GM19324 (cell line): Measurements from ENCODE around the gene TANGO2.

ENCODE experiments used
- ATAC-seq: cut with Tn5 transposase; IDR thresholded peaks from one replicate; pipeline ENCODE4 v1.9.1; 2021; ENCODE audit warnings: mild to moderate bottlenecking, moderate library complexity; ENCODE audit not compliant: unreplicated experiment, low FRiP score

TANGO2 gene

DNA sequence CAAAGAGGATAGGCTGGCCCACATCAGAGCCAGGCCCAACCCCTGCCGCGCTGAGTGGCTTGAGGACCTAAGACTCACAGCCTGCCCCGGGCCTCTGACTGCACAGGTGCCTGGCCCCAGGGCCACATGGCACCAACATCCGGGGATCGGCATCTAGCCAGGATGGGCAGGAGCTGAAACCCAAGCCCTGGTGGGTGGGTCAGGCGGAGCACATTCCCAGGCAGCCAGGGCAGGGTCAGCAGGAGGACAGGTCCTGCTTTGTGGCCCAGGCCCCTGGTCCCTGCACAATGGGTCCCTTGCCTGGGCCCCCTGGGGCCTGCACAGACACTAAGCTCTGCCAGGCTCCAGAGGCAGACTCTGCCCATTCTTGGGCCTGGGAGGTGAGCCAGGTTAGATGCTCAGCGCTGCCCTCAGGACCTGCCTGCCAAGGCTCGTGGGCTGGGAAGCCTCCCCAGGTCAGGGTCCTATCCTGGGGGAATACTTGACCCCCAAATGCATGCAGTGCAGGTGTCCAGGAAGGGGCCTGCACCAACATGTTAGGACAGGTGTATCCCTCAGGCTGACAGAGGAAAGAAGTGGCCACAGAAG, 37.8 kb upstream of the TANGO2 start:
- ATAC-seq: no peak

DNA sequence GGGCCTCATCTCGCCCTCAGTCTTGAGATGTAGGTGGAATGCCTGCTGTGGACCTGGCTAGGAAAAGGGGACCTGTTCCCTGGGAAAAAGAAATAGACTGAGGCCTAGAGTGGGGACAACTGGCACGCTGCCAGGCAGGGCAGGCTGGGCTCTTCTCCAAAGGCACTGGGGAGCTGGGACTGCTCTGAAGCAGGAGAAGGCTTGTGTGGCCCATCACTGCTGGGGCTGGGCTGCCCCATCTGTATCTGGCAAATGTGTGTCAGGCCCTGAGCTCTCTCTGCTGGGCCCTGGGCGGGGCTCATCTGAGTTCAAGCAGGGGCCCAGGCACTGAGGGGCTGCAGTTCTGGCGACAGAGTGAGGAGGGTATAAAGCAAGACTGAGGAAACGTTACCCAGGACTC, 37.2 kb upstream of the TANGO2 start:
- ATAC-seq: no peak

- ATAC-seq: no peak
Observed at GRCh38 chr22:19984201-19984753, 36.6 kb upstream of the TANGO2 start.

DNA sequence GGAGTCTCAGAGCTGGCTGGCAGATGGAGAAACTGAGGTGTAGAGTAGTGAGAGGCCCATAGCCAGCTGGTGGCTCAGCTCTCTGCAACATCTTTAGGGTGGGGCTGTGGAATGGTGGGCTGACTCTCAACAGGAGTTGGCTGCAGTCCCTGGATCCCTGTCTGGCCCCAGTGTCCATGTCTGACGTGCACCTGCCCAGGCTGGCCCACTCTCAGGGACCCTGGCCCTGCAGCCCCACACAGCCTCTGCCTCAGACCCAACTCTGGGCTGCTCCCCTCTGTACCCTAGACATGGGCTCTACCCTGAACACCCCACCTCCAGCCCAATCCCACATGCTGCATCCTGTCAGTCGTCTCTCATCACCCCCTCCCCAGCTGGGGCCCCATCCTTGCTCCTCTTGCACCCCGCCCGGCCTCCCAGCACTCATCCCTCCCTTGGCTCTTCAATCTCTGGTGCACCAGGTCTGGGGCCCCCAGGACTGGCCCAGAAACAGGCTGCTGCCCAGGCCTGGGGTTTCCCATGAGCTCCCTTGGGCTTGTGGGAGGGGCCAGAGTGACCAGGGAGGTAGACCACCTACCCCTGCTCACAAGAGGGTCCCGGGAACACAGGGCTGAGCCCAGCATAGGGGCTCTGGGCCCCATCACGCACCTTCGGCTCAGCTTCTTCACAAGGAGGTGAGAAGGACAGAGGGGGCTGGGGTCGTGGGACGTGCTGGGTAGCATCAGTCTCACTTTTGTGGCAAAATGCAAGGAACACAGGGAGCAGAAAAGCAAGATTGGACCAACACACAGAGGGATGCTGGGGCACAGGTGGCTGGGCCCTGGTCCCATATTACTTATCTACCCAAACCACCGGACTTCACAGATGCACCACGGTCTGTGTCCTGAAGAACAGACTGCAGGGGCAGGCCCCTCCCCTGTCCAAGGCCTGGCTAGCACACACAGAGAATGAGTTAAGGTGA, 35.8 kb upstream of the TANGO2 start:
- ATAC-seq: no peak

DNA sequence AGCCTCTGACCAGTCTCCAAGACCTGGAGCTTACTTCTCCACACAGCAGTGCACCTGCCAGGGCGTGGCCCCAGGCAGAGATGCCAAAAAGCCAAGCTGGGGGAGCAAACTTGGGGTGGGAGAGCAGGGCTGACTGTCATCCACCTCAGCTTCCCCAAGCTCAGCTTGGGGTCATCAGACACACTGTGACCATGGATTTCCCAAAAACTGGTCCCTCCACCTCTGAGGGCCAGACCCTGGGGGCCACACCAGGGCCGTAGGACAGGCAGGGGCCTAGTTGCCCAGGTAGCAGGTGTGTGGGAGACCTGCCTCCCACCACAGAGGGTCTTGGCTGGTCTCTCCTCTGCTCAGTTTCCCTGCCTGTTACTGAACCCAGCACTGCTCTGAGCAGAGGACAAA, 34.9 kb upstream of the TANGO2 start:
- no peak for ATAC-seq

DNA sequence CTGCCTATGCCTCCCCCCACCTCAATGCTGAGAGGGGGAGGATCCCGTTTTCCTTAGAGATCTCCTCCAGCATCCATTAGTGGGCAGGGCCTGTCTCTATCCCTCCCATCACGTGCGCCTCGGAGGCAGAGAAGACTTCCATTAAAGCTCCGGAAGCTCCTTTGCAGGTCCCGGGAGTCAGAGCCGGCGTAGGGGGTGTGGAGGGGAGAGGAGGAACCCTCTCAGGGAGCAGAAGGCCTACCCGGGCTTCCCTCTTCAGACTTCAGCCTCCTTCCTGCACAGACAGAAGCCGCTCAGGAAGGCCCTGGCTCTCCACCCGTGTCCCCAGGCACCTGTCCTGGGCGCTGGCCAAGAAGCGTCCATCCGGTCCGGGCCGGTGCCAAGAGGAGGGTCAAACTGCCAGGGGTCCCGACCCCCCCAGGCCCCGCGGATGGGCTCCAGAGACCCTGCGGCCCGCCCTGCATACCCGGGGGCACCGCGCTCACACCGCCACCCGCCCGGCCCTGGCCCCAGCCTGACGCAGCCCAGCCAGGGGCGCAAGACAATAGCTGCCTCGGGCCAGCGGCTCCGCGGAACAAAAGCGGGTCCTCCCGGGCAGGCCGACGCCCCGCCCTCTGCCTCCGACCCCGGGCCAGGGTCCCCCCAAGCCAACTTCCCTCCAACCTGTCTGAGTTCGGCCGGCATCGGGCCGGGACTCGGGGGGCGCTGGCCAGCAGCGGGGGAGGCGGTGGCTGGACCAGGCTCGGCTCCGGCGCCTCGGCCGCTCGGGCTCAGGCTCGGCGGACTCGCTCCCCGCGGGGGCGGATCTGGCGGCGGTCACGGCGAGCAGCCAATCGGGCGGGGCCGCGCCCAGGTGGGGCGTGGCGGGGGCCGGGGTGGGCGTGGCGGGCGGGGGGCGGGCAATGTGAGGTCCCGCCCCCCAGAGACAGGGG, 34.2 kb upstream of the TANGO2 start:
- ATAC-seq: no peak

DNA sequence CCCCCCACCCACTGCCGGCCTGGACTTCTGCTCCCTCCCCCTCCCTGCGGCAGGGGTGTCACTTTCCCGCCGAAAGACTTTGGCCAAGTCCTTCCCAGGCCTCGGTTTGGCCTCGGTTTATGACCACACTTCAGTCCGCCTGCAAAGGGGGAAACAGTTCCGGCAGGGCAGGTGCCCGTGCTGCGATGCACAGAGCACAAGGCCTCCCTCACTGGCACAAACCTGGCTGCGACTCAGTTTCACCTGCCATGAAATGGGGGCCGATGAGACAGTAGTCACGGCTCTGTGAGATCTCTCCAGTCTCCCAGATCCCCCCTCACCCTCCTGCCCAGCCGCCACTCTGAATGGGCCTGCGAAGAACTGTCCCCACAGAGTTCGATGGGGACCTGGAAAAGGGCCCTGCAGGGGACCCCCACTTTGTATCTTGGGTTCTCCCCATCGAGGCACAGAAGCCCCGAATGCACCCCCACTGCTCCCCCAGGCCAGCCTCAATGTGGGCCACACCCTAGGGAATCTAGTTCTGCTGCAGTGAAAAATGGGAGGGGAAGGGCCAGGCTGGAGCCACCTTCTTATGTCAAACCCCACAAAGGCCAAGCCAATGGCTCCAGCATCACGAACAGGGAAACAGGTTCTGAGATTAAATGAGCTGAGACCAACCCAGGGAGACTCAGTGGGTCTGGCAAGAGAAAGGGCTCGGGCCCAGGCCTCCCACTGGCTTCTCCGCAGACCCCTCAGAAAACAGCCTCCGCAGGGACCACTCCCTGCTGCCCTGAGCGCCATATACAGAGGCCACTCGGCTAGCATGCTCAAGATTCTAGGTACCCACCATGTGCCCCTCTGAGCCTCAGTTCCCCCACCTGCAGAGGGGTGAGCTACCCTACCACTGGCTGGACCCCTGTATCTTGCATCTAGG, 33.3 kb upstream of the TANGO2 start:
- no peak for ATAC-seq

GRCh38 chr22:19988331-19988808, 32.5 kb upstream of the TANGO2 start:
- no peak for ATAC-seq

- no peak for ATAC-seq
Observed at GRCh38 chr22:19988965-19989724, 31.8 kb upstream of the TANGO2 start.

- ATAC-seq: no peak
Observed at GRCh38 chr22:19989725-19990067, 31.2 kb upstream of the TANGO2 start.

DNA sequence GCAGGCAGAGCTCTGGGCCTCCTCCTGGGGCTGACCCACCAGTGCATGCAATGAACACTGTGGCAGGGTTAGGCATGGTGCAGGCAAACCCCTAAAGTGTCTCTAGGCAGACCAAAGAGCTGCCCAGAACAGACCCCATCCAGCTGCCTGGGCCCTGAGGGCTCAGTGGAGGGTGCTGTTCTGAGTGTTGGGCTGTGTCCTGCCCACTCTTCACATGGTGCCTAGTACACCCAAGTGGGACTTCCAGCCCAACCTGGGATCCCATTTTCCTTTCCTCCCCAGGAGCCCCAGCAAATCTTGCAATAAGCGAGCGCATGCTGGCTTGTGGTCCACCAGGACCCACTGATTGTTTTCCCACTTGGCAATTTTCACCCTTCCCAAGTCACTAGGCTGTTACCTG, 30.7 kb upstream of the TANGO2 start:
- no peak for ATAC-seq

- ATAC-seq: no peak
Observed at GRCh38 chr22:19990609-19991394, 30.1 kb upstream of the TANGO2 start.

DNA sequence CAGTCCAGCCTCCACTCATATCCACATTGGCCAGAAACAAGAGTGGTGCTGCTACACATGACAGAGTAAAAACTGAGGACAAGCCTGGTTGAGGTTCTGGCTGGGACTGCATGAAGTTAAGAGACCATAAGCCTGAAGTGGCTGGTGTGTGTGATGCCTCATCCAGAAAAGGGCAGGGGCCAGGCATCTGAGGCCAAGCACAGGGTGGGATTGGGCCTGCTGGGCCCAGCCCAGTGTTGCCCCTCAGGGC, 29.6 kb upstream of the TANGO2 start:
- no peak for ATAC-seq

DNA sequence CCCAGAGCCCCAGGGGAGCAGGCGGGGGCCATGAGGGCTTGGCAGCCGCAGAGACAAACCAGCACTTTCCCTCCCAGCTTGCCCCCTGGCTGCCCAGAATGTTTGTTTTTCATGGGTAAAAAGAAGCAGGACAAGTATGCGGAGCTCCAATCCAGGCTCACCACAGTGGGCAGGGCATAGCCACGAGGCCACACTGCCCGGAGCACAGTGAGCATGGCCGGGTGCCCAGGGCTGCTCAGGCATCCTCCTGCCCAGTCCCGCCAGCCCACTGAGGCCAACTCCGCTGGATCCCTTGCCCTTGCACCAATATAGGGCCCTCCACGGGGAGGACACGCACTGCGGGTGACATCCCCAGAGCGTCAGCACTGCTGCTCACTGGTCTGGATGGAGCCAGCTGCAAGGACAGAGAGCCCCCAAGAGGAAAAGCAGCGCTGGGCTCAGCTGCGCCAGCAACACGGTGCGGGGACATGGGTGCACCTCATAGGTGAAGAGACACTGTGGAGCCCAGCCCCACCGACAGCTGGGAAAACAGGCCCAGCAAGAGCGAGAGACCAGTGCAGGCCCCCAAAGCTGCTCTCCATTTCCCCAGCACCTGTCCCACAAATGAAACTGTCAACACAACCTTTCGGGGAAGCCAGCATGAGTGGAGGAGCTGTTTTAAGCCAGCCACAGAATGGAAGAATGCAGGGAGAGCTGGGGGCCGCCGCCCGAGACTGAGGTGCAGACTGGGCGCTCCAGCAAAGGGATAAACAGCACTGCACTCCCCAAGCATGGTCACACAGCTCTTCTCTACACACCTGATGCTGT, 29.1 kb upstream of the TANGO2 start:
- ATAC-seq: no peak

GRCh38 chr22:19992481-19992911, 28.4 kb upstream of the TANGO2 start:
- no peak for ATAC-seq

DNA sequence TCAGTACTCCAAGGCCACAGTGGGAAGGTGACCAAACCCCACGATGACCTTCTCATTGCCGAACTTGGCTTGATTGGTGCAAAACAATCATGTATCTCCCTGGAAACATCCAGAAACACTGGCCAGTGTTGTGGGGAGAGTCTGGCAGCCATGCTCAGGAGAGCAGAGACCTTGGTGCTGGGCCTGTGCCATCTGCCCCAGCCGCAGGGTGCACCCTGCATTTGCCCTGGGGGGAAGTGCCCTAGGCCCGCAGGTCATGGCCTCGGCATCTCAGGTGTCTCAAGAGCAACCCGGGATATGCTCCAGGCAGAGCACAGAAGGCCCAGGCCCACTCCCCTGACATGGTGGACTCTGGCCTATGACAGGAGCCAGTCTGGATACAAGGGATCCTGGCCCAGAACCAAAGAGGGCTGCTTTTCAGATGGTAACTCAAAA, 28.0 kb upstream of the TANGO2 start:
- ATAC-seq: no peak

- ATAC-seq: no peak
Observed at GRCh38 chr22:19993926-19994325, 27.0 kb upstream of the TANGO2 start.
